Neural cell (in vitro differentiated cells): ENCODE data around the gene NBEA. TPM values are rescaled to one million over a fixed set of nuclear protein-coding genes. Genes with fewer than 3 reads are reported as not detected.

Experiments used
- H2AFZ ChIP-seq: fragments of 200-600, 300-800 bp; sonication (generic), shearing (Covaris generic); 2 replicates; pipeline ENCODE4 v1.6.0; 2014; ENCODE audit warnings: low read depth, mild to moderate bottlenecking, antibody characterized with exemption, low read length, moderate library complexity
- H3F3A ChIP-seq: fragments of 200-600 bp; shearing (Covaris generic); 2 replicates; pipeline ENCODE4 v1.6.1; 2016; ENCODE audit warnings: mild to moderate bottlenecking, moderate library complexity, mixed read lengths, antibody characterized with exemption, low read length; ENCODE audit not compliant: insufficient read depth, poor library complexity, severe bottlenecking
- H3K27ac ChIP-seq: fragments of 200-600, 300-800 bp; sonication (generic), shearing (Covaris generic); 2 replicates; pipeline ENCODE4 v1.5.1; 2014; ENCODE audit warnings: mild to moderate bottlenecking, low read length, moderate library complexity
- H3K27me3 ChIP-seq: fragments of 300-800, 200-600 bp; sonication (generic), shearing (Covaris generic); 2 replicates; pipeline ENCODE4 v1.6.0; 2014; ENCODE audit warnings: mild to moderate bottlenecking, low read depth, low read length, moderate library complexity; ENCODE audit not compliant: insufficient read depth
- H3K36me3 ChIP-seq: fragments of 300-800, 200-600 bp; sonication (generic), shearing (Covaris generic); 2 replicates; pipeline ENCODE4 v1.5.1; 2014; ENCODE audit warnings: mild to moderate bottlenecking, antibody characterized with exemption, low read length, moderate library complexity; ENCODE audit not compliant: insufficient read depth
- H3K4me2 ChIP-seq: fragments of 300-800, 200-600 bp; sonication (generic), shearing (Covaris generic); 2 replicates; pipeline ENCODE4 v1.6.0; 2014; ENCODE audit warnings: mild to moderate bottlenecking, low read length
- H3K4me3 ChIP-seq: fragments of 300-800, 200-600 bp; sonication (generic), shearing (Covaris generic); 2 replicates; pipeline ENCODE4 v1.5.1; 2014; ENCODE audit warnings: mild to moderate bottlenecking, low read length, moderate library complexity
- H3K79me2 ChIP-seq: fragments of 200-600 bp; shearing (Covaris generic); replicated peaks from 2 replicates; pipeline ENCODE4 v1.6.0; 2014; ENCODE audit warnings: mild to moderate bottlenecking, low read length, moderate library complexity; ENCODE audit not compliant: insufficient read depth
- H3K9ac ChIP-seq: fragments of 300-800, 200-600 bp; sonication (generic), shearing (Covaris generic); 2 replicates; pipeline ENCODE4 v1.6.1; 2016; ENCODE audit warnings: mild to moderate bottlenecking, low read length, mixed read lengths
- H3K9me2 ChIP-seq: fragments of 200-600 bp; shearing (Covaris generic); 2 replicates; pipeline ENCODE4 v1.6.1; 2016; ENCODE audit warnings: mild to moderate bottlenecking, low read length, mixed read lengths; ENCODE audit not compliant: insufficient read depth
- H3K9me3 ChIP-seq: fragments of 200-600, 300-800 bp; sonication (generic), shearing (Covaris generic); 2 replicates; pipeline ENCODE4 v1.6.1; 2016; ENCODE audit warnings: mild to moderate bottlenecking, mixed run types, low read length, moderate library complexity, mixed read lengths
- H4K20me1 ChIP-seq: fragments of 200-600 bp; shearing (Covaris generic); 2 replicates; pipeline ENCODE4 v1.6.1; 2016; ENCODE audit warnings: mild to moderate bottlenecking, mixed run types; ENCODE audit not compliant: insufficient read depth
- CTCF ChIP-seq: fragments of 450-650 bp; IDR thresholded peaks from 2 replicates; pipeline ENCODE4 v1.5.1; 2014; ENCODE audit warnings: antibody characterized with exemption, mild to moderate bottlenecking, moderate library complexity; ENCODE audit not compliant: poor library complexity, severe bottlenecking
- EP300 ChIP-seq: fragments of 450-650 bp; conservative IDR thresholded peaks from 2 replicates; pipeline ENCODE4 v1.6.1; 2014; ENCODE audit warnings: antibody characterized with exemption, mild to moderate bottlenecking, moderate library complexity; ENCODE audit not compliant: poor library complexity, severe bottlenecking
- EZH2 ChIP-seq: fragments of 200-600, 300-800 bp; shearing (Covaris generic), sonication (generic); IDR thresholded peaks from 2 replicates; pipeline ENCODE4 v1.6.1; 2014; ENCODE audit warnings: antibody characterized with exemption, low read length, borderline replicate concordance, mild to moderate bottlenecking; ENCODE audit not compliant: insufficient read depth, poor library complexity, severe bottlenecking
- MXI1 ChIP-seq: fragments of 450-650 bp; conservative IDR thresholded peaks from 2 replicates; pipeline ENCODE4 v1.6.1; 2014; ENCODE audit warnings: antibody characterized with exemption, mild to moderate bottlenecking; ENCODE audit not compliant: poor library complexity, severe bottlenecking
- POLR2AphosphoS5 ChIP-seq: IDR thresholded peaks from 2 replicates; pipeline ENCODE4 v1.6.1; 2012
- RAD21 ChIP-seq: fragments of 450-650 bp; conservative IDR thresholded peaks from 2 replicates; pipeline ENCODE4 v1.6.1; 2014; ENCODE audit warnings: antibody characterized with exemption, mild to moderate bottlenecking, moderate library complexity
- REST ChIP-seq: IDR thresholded peaks from 2 replicates; pipeline ENCODE4 v1.6.1; 2012; ENCODE audit warnings: borderline replicate concordance
- SMC3 ChIP-seq: fragments of 450-650 bp; conservative IDR thresholded peaks from 2 replicates; pipeline ENCODE4 v1.6.1; 2014; ENCODE audit warnings: antibody characterized with exemption, mild to moderate bottlenecking, moderate library complexity; ENCODE audit not compliant: poor library complexity
- TAF1 ChIP-seq: IDR thresholded peaks from 2 replicates; pipeline ENCODE4 v1.6.1; 2012; ENCODE audit warnings: low read depth
- polyA plus RNA-seq: library from polyadenylated mRNA; depleted of rRNA; stranded (reverse); fragments of >200 nt; gene quantifications from 2 replicates; pipeline ENCODE4 v1.2.3, GENCODE V29; 2014

NBEA gene
- polyA plus RNA-seq, 1 donor from 2014 or later: 55.8 TPM

- Histone ChIP-seq H3F3A (no peaks in the 10 kb centered on the region), H3K79me2 (no peaks in the 10 kb centered on the region), H2AFZ (no peak overlapping the region), H3K36me3 (no peaks in the 10 kb centered on the region), H3K9ac (no peak overlapping the region), H3K4me3 (no peak overlapping the region), H3K27ac (no peak overlapping the region), H3K4me2 (no peak overlapping the region), H3K27me3 (no peaks in the 10 kb centered on the region), H3K9me3 (no peaks in the 10 kb centered on the region), H4K20me1 (no peaks in the 10 kb centered on the region), H3K9me2 (no peaks in the 10 kb centered on the region)
- TF ChIP-seq EZH2: no peak
- TF ChIP-seq REST: no peak
- TF ChIP-seq EP300: no peak
- no peak for TF ChIP-seq SMC3
- TF ChIP-seq RAD21: no peak
- TF ChIP-seq POLR2AphosphoS5: no peak
- TF ChIP-seq TAF1: no peak
- TF ChIP-seq MXI1: no peak
- TF ChIP-seq CTCF: no peak
Measured at GRCh38 chr13:35712907-35713761, 771.1 kb downstream of the NBEA start.

GRCh38 chr13:35714121-35714520 is 772.1 kb downstream of the NBEA start:
- Histone ChIP-seq H3K27me3 (no peaks in the 10 kb centered on the region), H3K36me3 (no peaks in the 10 kb centered on the region), H3K9ac (no peak overlapping the region), H3K4me3 (no peak overlapping the region), H3K4me2 (no peak overlapping the region), H3K9me2 (no peaks in the 10 kb centered on the region), H3K79me2 (no peaks in the 10 kb centered on the region), H3K9me3 (no peaks in the 10 kb centered on the region), H2AFZ (no peak overlapping the region), H3K27ac (no peak overlapping the region), H3F3A (no peaks in the 10 kb centered on the region), H4K20me1 (no peaks in the 10 kb centered on the region)
- TF ChIP-seq RAD21 (no peak), SMC3 (no peak), TAF1 (no peak), POLR2AphosphoS5 (no peak), REST (no peak)
